Esophagus muscularis mucosa (tissue), 4 donors: ENCODE results near the gene DSC3.

Source experiments
- CTCF ChIP-seq, 3 experiments: fragments of 200-600 bp in 2 of 3; fragments of 450-650 bp in 1 of 3; sonication (generic) in 2 of 3; IDR thresholded peaks; one replicate each; pipeline ENCODE4 v1.5.1; 2017 to 2019; ENCODE audit warnings: antibody characterized with exemption in 3 of 3, mild to moderate bottlenecking in 2 of 3, moderate library complexity in 1 of 3
- EP300 ChIP-seq: sonication (generic); formaldehyde crosslinking; IDR thresholded peaks from one replicate; pipeline ENCODE4 v1.6.1; 2017; ENCODE audit warnings: antibody characterized with exemption
- POLR2A ChIP-seq: fragments of 450-650 bp; IDR thresholded peaks from one replicate; pipeline ENCODE4 v1.6.1; 2017; ENCODE audit warnings: antibody characterized with exemption, moderate library complexity, mild to moderate bottlenecking, low read depth
- POLR2AphosphoS5 ChIP-seq, 2 donors: sonication (generic); formaldehyde crosslinking; IDR thresholded peaks; one replicate each; pipeline ENCODE4 v1.6.1; 2017; ENCODE audit warnings: antibody characterized with exemption in 2 of 2

GRCh38 chr18:30997223-30997622, 45.3 kb downstream of the DSC3 start:
- no peak for TF ChIP-seq POLR2A
- TF ChIP-seq POLR2AphosphoS5 (IDR thresholded peaks at IDR 0.05): no peak
- TF ChIP-seq CTCF (IDR thresholded peaks at IDR 0.05): no peak
- TF ChIP-seq EP300: no peak
